Measurements from ENCODE around the gene LRP1B. TPM values are rescaled to one million over a fixed set of nuclear protein-coding genes. Genes with fewer than 3 reads are reported as not detected.

Gene LRP1B
- total RNA-seq, 4 donors from 2014 or later = 3.6 to 10.1 (median 6.1) TPM

DNA sequence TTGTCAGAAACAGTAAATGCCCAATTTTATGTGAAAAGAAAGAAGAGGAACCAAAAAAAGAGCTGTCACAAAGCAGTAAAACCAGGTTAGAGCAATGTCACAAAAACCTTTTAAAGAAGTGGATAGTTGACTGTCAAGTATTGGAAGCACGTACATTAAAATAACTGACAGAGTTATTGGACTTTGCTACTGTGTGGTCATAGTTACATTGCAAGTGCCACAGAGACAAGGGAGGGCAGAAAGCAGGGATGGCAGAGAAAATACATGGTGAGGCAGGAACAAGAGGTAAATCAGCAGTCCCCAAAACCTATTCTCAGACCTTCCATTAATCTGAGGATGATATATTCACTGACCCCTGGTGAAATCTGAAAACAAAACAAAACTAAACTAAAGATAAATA, 116.3 kb downstream of the LRP1B start:
- TF ChIP-seq, protein P1, sequence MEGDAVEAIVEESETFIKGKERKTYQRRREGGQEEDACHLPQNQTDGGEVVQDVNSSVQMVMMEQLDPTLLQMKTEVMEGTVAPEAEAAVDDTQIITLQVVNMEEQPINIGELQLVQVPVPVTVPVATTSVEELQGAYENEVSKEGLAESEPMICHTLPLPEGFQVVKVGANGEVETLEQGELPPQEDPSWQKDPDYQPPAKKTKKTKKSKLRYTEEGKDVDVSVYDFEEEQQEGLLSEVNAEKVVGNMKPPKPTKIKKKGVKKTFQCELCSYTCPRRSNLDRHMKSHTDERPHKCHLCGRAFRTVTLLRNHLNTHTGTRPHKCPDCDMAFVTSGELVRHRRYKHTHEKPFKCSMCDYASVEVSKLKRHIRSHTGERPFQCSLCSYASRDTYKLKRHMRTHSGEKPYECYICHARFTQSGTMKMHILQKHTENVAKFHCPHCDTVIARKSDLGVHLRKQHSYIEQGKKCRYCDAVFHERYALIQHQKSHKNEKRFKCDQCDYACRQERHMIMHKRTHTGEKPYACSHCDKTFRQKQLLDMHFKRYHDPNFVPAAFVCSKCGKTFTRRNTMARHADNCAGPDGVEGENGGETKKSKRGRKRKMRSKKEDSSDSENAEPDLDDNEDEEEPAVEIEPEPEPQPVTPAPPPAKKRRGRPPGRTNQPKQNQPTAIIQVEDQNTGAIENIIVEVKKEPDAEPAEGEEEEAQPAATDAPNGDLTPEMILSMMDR (IDR thresholded peaks at IDR 0.05) = no peak
- DNase-seq (ENCODE audit: low spot score) (no peak), ATAC-seq (ENCODE audit: low FRiP score) (no peak)

DNA sequence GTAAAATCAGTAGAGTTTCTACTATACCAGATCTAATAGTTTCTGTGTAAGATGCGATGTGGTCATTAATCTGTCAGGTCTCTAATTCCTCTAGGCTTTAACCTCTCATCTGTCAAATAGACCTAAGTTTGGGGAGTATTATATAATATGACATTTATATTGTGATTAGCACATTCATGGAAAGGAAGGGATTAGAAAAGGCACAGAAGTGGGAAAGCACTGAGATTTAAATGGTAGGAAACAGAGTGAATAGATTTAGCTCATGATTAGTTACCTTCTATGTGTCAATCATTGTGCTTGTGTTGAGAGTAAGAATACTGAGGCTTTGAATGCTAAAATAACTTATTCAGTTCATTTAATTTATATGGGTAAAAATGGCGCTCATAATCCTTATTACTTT, 118.0 kb downstream of the LRP1B start:
- TF ChIP-seq, protein P1 (IDR thresholded peaks at IDR 0.05) = no peak
- DNase-seq (ENCODE audit: low spot score) = no peak
- ATAC-seq (ENCODE audit: low FRiP score) = no peak

DNA sequence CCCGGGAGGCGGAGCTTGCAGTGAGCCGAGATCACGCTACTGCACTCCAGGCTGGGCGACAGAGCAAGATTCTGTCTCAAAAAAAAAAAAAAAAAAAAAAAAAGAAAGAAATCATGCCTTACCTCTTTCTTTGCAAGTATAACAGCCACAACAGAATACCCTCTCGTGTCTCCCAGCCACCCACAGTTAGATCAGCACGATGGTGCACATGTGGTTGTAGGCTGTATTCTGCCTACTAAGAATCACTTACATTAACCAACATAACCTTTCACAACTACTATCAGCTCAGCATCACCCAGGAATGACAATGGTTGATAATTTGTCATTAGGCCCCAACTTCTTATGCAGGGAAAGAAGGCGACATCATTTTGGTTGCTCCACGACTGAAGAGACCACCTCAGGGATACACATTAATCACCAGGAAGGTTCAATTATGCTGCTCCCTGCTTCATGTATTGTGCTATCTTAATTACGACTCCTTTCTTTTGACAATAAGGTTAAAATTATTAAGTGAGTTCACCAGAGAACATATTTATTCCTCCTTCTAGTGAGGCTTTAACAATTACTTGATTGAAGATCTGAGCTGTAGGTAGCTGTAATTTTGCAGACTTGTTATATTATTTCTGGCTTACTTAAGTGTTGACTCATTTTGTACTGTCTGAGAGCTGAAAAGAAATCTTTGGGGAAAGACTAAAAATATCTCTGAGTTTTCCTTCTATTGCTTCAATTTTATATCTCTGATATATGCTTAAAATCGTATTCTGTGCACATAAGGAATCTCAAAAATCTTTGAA, 120.1 kb downstream of the LRP1B start:
- TF ChIP-seq, protein P1 (IDR thresholded peaks at IDR 0.05) = no peak
- DNase-seq (ENCODE audit: low spot score) = no peak
- no peak for ATAC-seq (ENCODE audit: low FRiP score)

DNA sequence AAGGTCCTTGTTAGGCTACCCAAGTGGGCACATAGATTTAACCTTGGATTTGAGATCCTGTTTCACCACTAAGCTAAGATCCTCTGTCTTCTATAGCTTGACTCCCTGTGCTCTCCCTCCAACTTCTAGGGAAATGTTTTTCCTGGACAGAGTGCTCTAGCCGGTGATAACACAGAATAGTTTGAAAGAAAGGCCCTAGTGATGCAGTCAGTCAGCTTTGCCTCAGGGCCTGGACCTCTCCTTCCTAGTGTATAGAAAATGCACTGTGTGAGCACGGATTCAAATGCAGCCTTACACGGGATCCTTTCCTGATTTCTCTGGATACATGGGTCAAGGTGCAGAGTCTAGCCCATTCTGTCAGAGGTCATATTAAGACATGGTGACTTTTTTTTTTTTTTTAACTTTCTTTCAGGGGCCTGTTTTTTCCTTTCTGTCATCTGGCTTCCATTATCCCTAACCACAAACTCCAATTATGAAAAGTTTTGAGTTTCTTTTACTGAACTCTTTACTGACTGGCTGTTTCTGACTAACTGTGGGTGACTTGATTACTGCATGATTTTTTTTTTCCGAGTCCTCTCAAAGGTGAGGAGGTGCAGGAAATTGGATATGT, 122.6 kb downstream of the LRP1B start:
- TF ChIP-seq, protein P1 (IDR thresholded peaks at IDR 0.05) = no peak
- DNase-seq (ENCODE audit: low spot score) = no peak
- no peak for ATAC-seq (ENCODE audit: low FRiP score)

DNA sequence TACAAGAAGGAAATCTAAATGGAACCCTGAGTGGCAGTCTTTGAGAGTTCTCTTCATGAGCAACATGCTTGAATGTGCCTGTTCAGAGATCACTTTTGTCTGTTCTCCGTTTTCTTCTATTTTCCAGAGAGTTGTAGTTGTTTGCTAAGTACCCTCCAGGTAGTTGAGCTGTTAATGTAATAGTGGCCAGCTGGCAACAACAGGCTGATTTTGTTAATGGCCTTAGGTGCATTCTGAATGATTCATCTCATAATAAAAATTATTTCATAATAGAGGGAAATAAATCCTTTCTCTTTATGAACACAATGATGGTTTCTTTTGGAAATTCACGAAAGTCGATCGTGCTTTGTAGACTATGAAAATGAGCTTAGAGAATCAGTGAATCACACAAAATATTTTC, 136.8 kb downstream of the LRP1B start:
- DNase-seq (ENCODE audit: low spot score) = no peak
- ATAC-seq (ENCODE audit: low FRiP score) = no peak
- TF ChIP-seq, protein P1 (IDR thresholded peaks at IDR 0.05) = no peak

DNA sequence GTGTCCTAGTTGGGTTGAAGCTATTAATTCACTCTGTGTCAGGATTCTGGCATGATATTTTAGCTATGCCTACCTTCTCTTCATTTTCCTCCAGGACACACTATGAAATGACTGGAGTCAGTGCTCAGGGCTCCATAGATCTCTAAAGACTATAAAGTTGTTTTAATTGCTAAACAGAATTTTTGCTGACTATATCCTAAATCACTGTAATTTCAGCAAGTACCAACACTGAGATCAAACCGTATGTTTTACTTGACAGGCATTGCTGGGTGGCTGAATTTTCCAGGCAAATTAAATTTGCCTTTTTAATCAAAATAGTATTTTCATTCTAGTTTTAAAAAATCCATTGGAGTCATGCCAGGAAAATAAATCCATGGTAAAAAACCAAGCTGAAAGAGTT, 138.1 kb downstream of the LRP1B start:
- ATAC-seq (ENCODE audit: low FRiP score) (no peak), DNase-seq (ENCODE audit: low spot score) (no peak)
- TF ChIP-seq, protein P1 (IDR thresholded peaks at IDR 0.05) = no peak

DNA sequence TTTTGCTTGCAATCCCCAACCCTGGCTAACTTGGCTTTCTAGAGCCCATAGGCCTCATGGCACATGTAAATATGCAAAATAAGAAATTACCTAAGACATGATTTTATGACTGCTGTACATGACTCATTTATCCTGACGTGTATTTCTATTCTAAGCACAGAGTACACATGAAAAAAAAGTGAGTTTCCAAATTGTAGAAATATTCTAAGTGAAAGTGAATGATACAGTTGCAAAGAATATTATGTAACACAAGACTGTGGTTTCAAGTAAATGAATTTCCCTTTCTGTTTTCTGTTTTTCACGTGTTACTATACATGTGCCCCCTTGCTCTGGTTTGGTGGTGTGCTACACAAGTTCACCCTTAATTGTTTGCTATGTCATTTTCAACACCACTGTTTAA, 162.4 kb downstream of the LRP1B start:
- DNase-seq (ENCODE audit: low spot score) = no peak
- TF ChIP-seq, protein P1 (IDR thresholded peaks at IDR 0.05) = no peak
- no peak for ATAC-seq (ENCODE audit: low FRiP score)

All from omental fat pad (tissue), 4 donors.